ENCODE measurements around the gene ETV4.

The ETV4 gene

GRCh38 chr17:43576563-43577229 lies 30.6 kb upstream of the ETV4 start:
- TF ChIP-seq RAD21 (IDR thresholded peaks at IDR 0.05; ENCODE audit: low read depth) (peak; percentile 99), MAX (IDR thresholded peaks at IDR 0.05) (no peak), NFIC (IDR thresholded peaks at IDR 0.05) (no peak), FOXM1 (IDR thresholded peaks at IDR 0.05; ENCODE audit: borderline replicate concordance, low read depth) (no peak), EP300 (IDR thresholded peaks at IDR 0.05; ENCODE audit: borderline replicate concordance) (no peak), USF1 (IDR thresholded peaks at IDR 0.05) (no peak), REST (IDR thresholded peaks at IDR 0.05; ENCODE audit: low read depth) (no peak), YY1 (IDR thresholded peaks at IDR 0.05; ENCODE audit: low read depth) (no peak), ZBTB7A (IDR thresholded peaks at IDR 0.05; ENCODE audit: low read depth) (peak; percentile 92)

GRCh38 chr17:43574896-43575525 lies 28.9 kb upstream of the ETV4 start:
- no peak for TF ChIP-seq FOXM1 (IDR thresholded peaks at IDR 0.05; ENCODE audit: borderline replicate concordance, low read depth)
- TF ChIP-seq EP300 (IDR thresholded peaks at IDR 0.05; ENCODE audit: borderline replicate concordance) = no peak
- TF ChIP-seq REST (IDR thresholded peaks at IDR 0.05; ENCODE audit: low read depth) = no peak
- TF ChIP-seq RAD21 (IDR thresholded peaks at IDR 0.05; ENCODE audit: low read depth) = no peak
- TF ChIP-seq TCF12 (IDR thresholded peaks at IDR 0.05; ENCODE audit: low read depth) = no peak
- no peak for TF ChIP-seq ZBTB7A (IDR thresholded peaks at IDR 0.05; ENCODE audit: low read depth)
- no peak for TF ChIP-seq TAF1 (IDR thresholded peaks at IDR 0.05; ENCODE audit: low read depth)
- TF ChIP-seq NFIC (IDR thresholded peaks at IDR 0.05) = no peak

- TF ChIP-seq NFIC (IDR thresholded peaks at IDR 0.05) = no peak
- TF ChIP-seq RAD21 (IDR thresholded peaks at IDR 0.05; ENCODE audit: low read depth) = no peak
- TF ChIP-seq EP300 (IDR thresholded peaks at IDR 0.05; ENCODE audit: borderline replicate concordance) = no peak
- TF ChIP-seq MAX (IDR thresholded peaks at IDR 0.05) = no peak
Measured at GRCh38 chr17:43574348-43574747, 28.2 kb upstream of the ETV4 start.

- TF ChIP-seq YY1 (IDR thresholded peaks at IDR 0.05; ENCODE audit: low read depth) (no peak), CREB1 (IDR thresholded peaks at IDR 0.05; ENCODE audit: low read depth) (no peak), CEBPB (IDR thresholded peaks at IDR 0.05) (no peak), ZBTB7A (IDR thresholded peaks at IDR 0.05; ENCODE audit: low read depth) (no peak), RAD21 (IDR thresholded peaks at IDR 0.05; ENCODE audit: low read depth) (no peak), EGR1 (IDR thresholded peaks at IDR 0.05) (no peak), MAX (IDR thresholded peaks at IDR 0.05) (no peak), TAF1 (IDR thresholded peaks at IDR 0.05; ENCODE audit: low read depth) (no peak), USF1 (IDR thresholded peaks at IDR 0.05) (no peak), EP300 (IDR thresholded peaks at IDR 0.05; ENCODE audit: borderline replicate concordance) (no peak), NFIC (IDR thresholded peaks at IDR 0.05) (no peak), TCF12 (IDR thresholded peaks at IDR 0.05; ENCODE audit: low read depth) (no peak), TEAD4 (IDR thresholded peaks at IDR 0.05) (no peak), REST (IDR thresholded peaks at IDR 0.05; ENCODE audit: low read depth) (no peak), FOXM1 (IDR thresholded peaks at IDR 0.05; ENCODE audit: borderline replicate concordance, low read depth) (no peak)
Measured at GRCh38 chr17:43573579-43574321, 27.6 kb upstream of the ETV4 start.
